ENCODE results near the gene TCF23.
"Not testable (repeated sequence)": the region's sequence is repeated elsewhere in the genome, so short reads cannot be mapped to it uniquely, and the experiment has no call there.

TCF23 gene

GRCh38 chr2:27117995-27118524 lies 30.7 kb upstream of the TCF23 start:
- Histone ChIP-seq H3K9me3 (ENCODE audit: control insufficient read depth, insufficient read depth, low read length) (no peaks in the 10 kb centered on the region), H3K4me1 (ENCODE audit: control insufficient read depth, insufficient read depth, low read length) (peaks cover 7% of the 10 kb centered on the region; the same call in 1 of the 2 replicates)

DNA sequence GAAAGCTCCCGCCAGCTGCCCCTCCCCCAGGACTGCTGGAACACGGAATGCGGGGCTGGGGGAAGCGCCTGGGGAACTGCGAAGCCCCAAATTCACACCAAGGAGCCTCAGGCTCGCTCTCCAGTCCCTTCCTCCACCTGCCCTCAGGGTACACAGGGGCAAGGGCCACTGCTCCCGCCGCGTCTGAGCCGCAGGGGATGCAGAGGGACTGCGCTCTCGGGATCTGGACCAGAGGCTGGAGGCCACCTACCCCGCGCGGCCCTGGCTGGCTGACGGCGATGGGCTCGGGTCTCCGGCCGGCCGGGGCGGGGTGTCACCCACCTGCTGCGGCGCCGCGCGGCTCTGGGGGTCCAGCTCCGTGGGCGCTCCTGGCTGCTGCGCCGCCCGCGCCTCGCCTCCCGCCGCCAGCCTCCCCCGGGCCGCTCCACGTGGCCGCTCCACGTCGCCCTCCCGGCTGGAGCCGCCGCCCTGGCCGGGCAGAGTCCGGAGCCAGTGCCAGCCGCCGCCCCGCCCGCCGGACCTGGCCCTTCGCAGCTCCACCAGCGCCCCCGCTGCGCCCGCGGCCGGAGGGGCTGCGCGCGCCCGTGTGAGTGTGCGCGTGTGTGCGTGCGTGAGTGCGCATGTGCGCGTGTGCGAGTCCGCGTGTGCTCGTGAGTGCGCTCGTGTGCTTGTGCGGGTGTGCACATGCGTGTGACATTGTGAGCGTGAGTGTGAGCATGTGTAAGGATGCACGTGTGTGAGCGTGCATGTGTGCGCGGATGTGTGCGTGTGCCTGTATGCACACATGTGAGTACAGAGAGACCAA lies 30.1 kb upstream of the TCF23 start, which contains the start of gene CGREF1:
TSS of gene CGREF1 (minus strand) at position 604 of the 805 bp plus-strand sequence. CDS start 14,762 bp downstream, outside the sequence.
- H3K9me3 ChIP-seq (ENCODE audit: control insufficient read depth, insufficient read depth, low read length) = no peaks in the 10 kb centered on the region
- peaks cover 7% of the 10 kb centered on the region; the same call in 1 of the 2 replicates for H3K4me1 ChIP-seq (ENCODE audit: control insufficient read depth, insufficient read depth, low read length)
- H3K27me3 ChIP-seq (ENCODE audit: control insufficient read depth, insufficient read depth, low read length) = peaks cover 68% of the 10 kb centered on the region
- peak within 1 kb of the TSS; percentile 69 for H3K4me3 ChIP-seq (ENCODE audit: low read depth, low read length)
- no peaks in the 10 kb centered on the region for H3K36me3 ChIP-seq (ENCODE audit: control insufficient read depth, insufficient read depth, low read length)
- peak within 1 kb of the TSS; percentile 18; the same call in 1 of the 2 replicates for H3K9ac ChIP-seq (ENCODE audit: low read depth, low read length)
- no peak within 1 kb of the TSS for H3K27ac ChIP-seq (ENCODE audit: low read depth, low read length)

More at GRCh38 chr2:27117995-27118524, 30.7 kb upstream of the TCF23 start:
- Histone ChIP-seq H3K27ac (ENCODE audit: low read depth, low read length) (no peak overlapping the region), H3K36me3 (ENCODE audit: control insufficient read depth, insufficient read depth, low read length) (no peaks in the 10 kb centered on the region), H3K4me3 (ENCODE audit: low read depth, low read length) (peak overlapping the region; percentile 69), H3K27me3 (ENCODE audit: control insufficient read depth, insufficient read depth, low read length) (peaks cover 64% of the 10 kb centered on the region), H3K9ac (ENCODE audit: low read depth, low read length) (0 out of 2 replicates have a peak overlapping the region, but pooled peaks have one; percentile 18)

- H3K27ac ChIP-seq (ENCODE audit: low read depth, low read length); H3K36me3 ChIP-seq (ENCODE audit: control insufficient read depth, insufficient read depth, low read length); H3K9me3 ChIP-seq (ENCODE audit: control insufficient read depth, insufficient read depth, low read length); H3K9ac ChIP-seq (ENCODE audit: low read depth, low read length): not testable (repeated sequence)
- Histone ChIP-seq H3K4me3 (ENCODE audit: low read depth, low read length) (peak overlapping the region; percentile 69), H3K4me1 (ENCODE audit: control insufficient read depth, insufficient read depth, low read length) (peaks cover 13% of the 10 kb centered on the region; the same call in 1 of the 2 replicates), H3K27me3 (ENCODE audit: control insufficient read depth, insufficient read depth, low read length) (peaks cover 74% of the 10 kb centered on the region)
These were observed 29.5 kb upstream of the TCF23 start for GRCh38 chr2:27119330-27119670.

DNA sequence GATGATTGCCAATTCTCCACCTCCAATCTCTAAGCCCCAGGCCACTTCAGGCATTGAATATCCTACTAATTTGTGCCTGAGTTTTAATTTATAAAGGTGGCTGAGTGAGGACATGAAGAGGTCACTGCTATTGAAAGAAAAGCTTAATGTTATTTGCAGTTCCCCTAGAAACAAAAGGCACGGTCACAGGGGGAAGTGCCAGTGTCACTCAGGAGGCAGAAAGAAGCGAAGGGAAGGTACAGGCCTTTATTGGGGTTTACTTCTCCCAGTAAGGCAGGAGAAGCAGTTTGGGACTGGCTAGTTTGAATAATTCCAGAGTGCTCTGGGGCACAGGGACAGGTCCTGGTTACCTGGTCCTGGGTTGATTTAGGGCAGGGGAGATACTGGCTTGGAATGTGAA lies 26.9 kb upstream of the TCF23 start:
- Histone ChIP-seq H3K9ac (ENCODE audit: low read depth, low read length) (no peak overlapping the region), H3K9me3 (ENCODE audit: control insufficient read depth, insufficient read depth, low read length) (no peaks in the 10 kb centered on the region), H3K4me3 (ENCODE audit: low read depth, low read length) (no peak overlapping the region), H3K27ac (ENCODE audit: low read depth, low read length) (no peak overlapping the region), H3K4me1 (ENCODE audit: control insufficient read depth, insufficient read depth, low read length) (peaks cover 13% of the 10 kb centered on the region; the same call in 1 of the 2 replicates), H3K27me3 (ENCODE audit: control insufficient read depth, insufficient read depth, low read length) (peaks cover 73% of the 10 kb centered on the region), H3K36me3 (ENCODE audit: control insufficient read depth, insufficient read depth, low read length) (no peaks in the 10 kb centered on the region)

DNA sequence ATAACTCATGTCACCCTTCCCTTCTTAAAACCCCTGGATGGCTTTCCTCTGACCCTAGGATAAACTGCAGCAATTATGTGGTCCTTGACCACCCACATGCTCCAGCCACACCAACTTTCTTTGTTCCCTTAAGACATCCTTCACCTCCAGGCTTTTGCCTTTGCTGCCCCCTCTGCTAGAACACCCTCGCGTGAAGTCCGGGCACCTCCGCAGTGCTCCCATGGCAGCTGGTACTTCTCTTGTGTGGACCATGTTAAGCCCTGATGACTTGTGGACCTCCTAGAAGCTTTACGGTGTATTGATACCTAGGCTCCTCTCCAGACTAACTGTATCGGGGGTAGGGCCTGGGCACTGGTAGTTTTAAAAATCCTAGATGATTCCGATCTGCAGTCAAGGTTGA lies 26.0 kb upstream of the TCF23 start:
- no peak overlapping the region for H3K9ac ChIP-seq (ENCODE audit: low read depth, low read length)
- H3K27ac ChIP-seq (ENCODE audit: low read depth, low read length) = no peak overlapping the region
- no peaks in the 10 kb centered on the region for H3K9me3 ChIP-seq (ENCODE audit: control insufficient read depth, insufficient read depth, low read length)
- peaks cover 66% of the 10 kb centered on the region for H3K27me3 ChIP-seq (ENCODE audit: control insufficient read depth, insufficient read depth, low read length)
- peaks cover 13% of the 10 kb centered on the region; the same call in 1 of the 2 replicates for H3K4me1 ChIP-seq (ENCODE audit: control insufficient read depth, insufficient read depth, low read length)
- H3K36me3 ChIP-seq (ENCODE audit: control insufficient read depth, insufficient read depth, low read length) = no peaks in the 10 kb centered on the region
- H3K4me3 ChIP-seq (ENCODE audit: low read depth, low read length) = no peak overlapping the region

GRCh38 chr2:27123302-27124150 lies 25.3 kb upstream of the TCF23 start, which contains the start of gene ABHD1:
ABHD1 (plus strand) TSS chr2:27123815; CDS start chr2:27123949, 134 bp downstream.
- no peak within 1 kb of the TSS for H3K27ac ChIP-seq (ENCODE audit: low read depth, low read length)
- peaks cover 6% of the 10 kb centered on the region; the same call in 1 of the 2 replicates for H3K4me1 ChIP-seq (ENCODE audit: control insufficient read depth, insufficient read depth, low read length)
- H3K9ac ChIP-seq (ENCODE audit: low read depth, low read length) = peak within 1 kb of the TSS; percentile 3; the same call in 1 of the 2 replicates
- peak within 1 kb of the TSS; percentile 72 for H3K4me3 ChIP-seq (ENCODE audit: low read depth, low read length)
- no peaks in the 10 kb centered on the region for H3K9me3 ChIP-seq (ENCODE audit: control insufficient read depth, insufficient read depth, low read length)
- no peaks in the 10 kb centered on the region for H3K36me3 ChIP-seq (ENCODE audit: control insufficient read depth, insufficient read depth, low read length)
- H3K27me3 ChIP-seq (ENCODE audit: control insufficient read depth, insufficient read depth, low read length) = peaks cover 59% of the 10 kb centered on the region

- Histone ChIP-seq H3K27me3 (ENCODE audit: control insufficient read depth, insufficient read depth, low read length) (peaks cover 43% of the 10 kb centered on the region), H3K9me3 (ENCODE audit: control insufficient read depth, insufficient read depth, low read length) (no peaks in the 10 kb centered on the region), H3K9ac (ENCODE audit: low read depth, low read length) (no peak overlapping the region), H3K27ac (ENCODE audit: low read depth, low read length) (no peak overlapping the region), H3K4me1 (ENCODE audit: control insufficient read depth, insufficient read depth, low read length) (peaks cover 6% of the 10 kb centered on the region; the same call in 1 of the 2 replicates), H3K36me3 (ENCODE audit: control insufficient read depth, insufficient read depth, low read length) (peaks cover 8% of the 10 kb centered on the region), H3K4me3 (ENCODE audit: low read depth, low read length) (no peak overlapping the region)
These were observed 23.7 kb upstream of the TCF23 start for GRCh38 chr2:27125104-27125503.

DNA sequence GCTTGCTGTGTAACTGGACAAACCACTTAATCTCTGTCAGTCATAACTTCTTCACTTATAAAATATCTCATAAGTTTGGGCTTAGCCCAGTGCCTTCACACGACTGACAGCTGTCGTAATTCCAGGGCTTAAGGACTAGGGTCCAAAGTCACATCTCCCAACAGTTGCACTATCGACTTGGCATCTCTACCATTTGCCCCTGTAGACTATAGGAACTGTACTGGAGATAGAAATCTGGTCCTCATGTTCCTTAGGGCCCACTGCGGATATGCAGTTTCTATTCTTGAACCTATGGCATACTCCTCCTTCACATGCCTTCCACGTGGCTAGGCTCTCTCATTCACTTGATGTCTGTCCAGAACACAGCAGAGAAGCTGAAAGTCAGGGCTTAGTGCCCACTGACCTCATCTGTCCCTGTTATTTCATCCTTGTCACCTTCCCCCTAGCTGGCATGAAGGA lies 22.5 kb upstream of the TCF23 start:
- H3K4me1 ChIP-seq (ENCODE audit: control insufficient read depth, insufficient read depth, low read length) = peaks cover 6% of the 10 kb centered on the region; the same call in 1 of the 2 replicates
- peaks cover 20% of the 10 kb centered on the region for H3K36me3 ChIP-seq (ENCODE audit: control insufficient read depth, insufficient read depth, low read length)
- H3K27me3 ChIP-seq (ENCODE audit: control insufficient read depth, insufficient read depth, low read length) = peaks cover 31% of the 10 kb centered on the region
- H3K27ac ChIP-seq (ENCODE audit: low read depth, low read length) = no peak overlapping the region
- H3K4me3 ChIP-seq (ENCODE audit: low read depth, low read length) = no peak overlapping the region
- no peaks in the 10 kb centered on the region for H3K9me3 ChIP-seq (ENCODE audit: control insufficient read depth, insufficient read depth, low read length)
- H3K9ac ChIP-seq (ENCODE audit: low read depth, low read length) = no peak overlapping the region

DNA sequence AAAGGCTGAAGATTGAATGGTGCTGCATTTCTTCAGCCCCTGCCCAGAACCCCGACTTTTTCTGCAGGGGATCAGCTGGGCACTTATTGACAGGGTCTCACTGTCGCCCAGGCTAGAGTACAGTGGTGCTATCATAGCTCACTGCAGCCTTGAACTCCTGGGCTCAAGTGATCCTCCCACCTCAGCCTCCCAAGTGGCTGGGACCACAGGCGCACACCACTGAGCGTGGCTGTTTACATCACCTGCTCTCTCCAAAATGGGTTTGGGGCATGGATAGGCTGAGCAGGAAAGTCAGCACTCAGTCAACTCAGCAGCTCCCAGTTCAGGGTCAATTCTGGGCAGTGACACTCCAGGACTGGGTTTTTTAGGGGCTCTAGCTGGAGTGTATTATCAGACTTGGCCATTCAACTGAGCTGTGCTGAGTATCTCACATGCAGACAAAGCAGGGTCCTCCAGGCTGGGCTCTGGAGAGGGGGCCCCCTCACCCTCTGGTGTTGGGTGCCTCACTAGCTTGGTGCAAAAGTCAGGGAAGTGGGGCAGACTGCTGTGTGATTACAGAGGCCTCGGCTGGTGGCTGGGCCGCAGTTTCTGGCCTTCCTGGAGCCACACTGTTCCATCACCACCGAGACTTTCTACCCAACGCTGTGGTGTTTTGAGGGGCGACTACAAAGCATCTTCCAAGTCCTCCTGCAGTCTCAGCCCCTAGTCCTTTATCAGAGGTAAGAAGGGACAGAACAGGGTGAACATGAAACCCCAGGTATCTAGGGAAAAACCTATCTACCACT lies 20.7 kb upstream of the TCF23 start:
- Histone ChIP-seq H3K4me3 (ENCODE audit: low read depth, low read length) (no peak overlapping the region), H3K9ac (ENCODE audit: low read depth, low read length) (no peak overlapping the region), H3K36me3 (ENCODE audit: control insufficient read depth, insufficient read depth, low read length) (peaks cover 38% of the 10 kb centered on the region), H3K4me1 (ENCODE audit: control insufficient read depth, insufficient read depth, low read length) (peaks cover 6% of the 10 kb centered on the region; the same call in 1 of the 2 replicates), H3K27ac (ENCODE audit: low read depth, low read length) (no peak overlapping the region), H3K9me3 (ENCODE audit: control insufficient read depth, insufficient read depth, low read length) (no peaks in the 10 kb centered on the region), H3K27me3 (ENCODE audit: control insufficient read depth, insufficient read depth, low read length) (peaks cover 13% of the 10 kb centered on the region)
